Activated T-cell treated with anti-CD3 and anti-CD28 coated beads for 48 hours (primary cell): ENCODE results near the gene LAMC1.
A peak's percentile ranks its signal among the peaks of the same experiment; 100 is the strongest.

ENCODE experiments used
- DNase-seq: peaks from one replicate; pipeline ENCODE4 v3.0.0-alpha.2; 2020; ENCODE audit warnings: low read depth

The LAMC1 gene

DNA sequence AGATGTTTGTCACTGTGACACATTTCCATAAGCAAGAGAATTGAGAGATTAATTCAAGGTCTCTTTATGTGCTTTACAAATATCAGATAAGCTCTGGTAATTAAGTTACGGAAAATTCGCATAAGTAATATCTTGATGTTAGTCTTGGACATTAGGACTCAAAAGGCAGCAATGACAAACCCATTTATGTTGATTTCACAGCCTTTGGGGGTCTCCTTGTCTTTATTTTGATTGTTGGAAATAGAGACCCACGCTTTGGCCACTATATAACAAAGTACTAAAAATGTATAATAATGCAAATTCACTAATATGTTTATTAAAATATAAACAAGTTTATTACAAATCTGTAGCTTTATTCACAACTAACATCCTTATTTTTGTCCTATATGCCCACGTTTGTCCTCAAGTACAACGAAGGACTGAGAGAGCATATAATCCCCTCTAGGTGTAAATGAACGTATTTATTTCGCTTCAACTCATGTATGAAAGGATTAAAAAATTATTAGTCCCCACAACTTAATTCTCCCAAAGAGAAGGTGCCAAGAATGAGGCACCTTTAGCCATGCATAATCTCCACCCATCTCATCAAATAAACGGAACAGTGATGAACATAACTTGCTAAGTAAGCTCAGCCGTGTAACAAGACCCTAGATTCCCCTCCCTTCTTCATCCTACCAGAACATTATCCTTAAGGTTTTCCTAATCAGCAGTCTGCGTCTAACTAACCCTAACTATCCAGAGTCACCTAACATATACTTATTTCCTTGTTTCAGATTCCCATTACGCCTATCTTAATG is 1.6 kb upstream of the LAMC1 start:
- DNase-seq, result no peak

DNA sequence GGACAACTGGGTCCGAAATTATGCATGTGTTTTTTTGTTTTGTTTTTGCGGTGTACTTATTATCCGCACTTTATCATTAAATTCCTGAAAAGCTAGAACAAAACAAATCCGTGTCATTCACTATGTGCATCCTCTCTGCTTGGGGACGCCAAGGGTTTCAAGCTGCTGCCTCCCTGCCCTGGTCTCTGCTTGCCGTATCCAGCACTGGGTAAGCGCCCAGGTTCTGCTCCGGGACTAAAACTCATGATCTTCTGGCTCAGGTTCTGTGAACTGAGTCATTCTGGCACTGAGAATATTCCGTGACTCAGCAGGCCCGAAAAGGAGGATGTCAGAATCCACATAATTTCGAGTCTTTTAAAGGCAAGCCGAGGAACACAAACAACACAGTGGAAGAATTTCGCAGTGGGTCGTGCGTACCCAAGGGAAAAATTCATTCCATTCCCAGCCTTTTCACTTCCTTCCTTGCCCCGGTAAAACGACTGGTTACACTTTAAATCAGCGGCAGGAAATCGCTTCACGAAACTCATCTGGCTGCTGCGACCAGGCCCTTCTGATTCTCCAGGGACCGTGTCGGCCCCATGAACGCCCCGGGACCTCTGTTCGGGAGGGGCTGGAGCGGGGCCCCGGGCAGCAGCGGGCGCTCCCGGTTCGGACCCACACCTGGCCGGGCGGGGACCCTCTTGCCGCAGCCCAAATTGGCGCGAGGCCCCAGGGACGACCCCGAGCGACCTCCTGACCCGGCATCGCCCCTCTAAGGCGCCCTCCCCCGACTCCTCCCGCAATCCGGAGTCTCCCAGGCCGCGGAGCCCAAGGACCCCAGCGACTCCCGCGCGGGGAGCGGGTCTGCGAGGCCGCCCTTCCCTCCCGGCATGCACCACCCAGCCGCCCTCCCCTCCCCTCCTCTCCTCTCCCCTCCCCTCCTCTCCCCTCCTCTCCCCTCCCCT is 746 bp upstream of the LAMC1 start:
- DNase-seq, result peak; percentile 15

GRCh38 chr1:183023601-183024316 is 539 bp downstream of the LAMC1 start:
- DNase-seq, result peak; percentile 39

DNA sequence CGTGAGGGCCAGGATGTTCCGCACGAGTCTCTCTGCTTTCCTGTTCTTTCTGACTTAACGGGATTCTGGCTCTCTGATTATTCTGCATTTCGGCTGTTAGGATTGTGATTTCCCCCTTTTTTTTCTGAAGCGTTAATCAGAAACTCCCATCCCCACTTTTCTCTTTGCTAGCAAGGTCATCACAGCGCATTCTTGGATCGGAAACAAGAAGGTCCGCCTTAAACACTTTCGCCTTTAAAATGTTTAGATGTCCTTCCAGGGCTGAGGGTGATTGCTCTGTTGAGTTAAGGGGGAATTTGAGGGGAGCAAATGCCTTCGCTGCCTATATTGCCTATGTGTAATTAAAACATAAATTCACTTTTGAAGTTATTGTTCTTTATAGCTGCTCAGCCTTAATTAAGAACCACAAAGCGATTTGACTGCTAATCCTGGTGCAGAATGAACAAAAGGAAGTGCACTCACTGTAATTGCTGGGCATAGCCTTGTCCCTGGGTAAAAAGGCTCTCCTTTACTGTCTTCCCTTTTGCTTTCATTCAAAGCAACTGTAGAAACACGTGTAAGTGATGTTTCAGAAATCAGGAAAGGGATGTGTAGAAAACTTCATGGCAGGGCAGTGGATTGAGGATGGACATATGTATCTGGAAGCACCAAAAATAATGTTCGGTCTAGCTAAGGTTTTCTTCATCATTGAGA is 1.2 kb downstream of the LAMC1 start:
- no peak for DNase-seq

- DNase-seq, result no peak
These were observed 1.8 kb downstream of the LAMC1 start for GRCh38 chr1:183025010-183025337.

DNA sequence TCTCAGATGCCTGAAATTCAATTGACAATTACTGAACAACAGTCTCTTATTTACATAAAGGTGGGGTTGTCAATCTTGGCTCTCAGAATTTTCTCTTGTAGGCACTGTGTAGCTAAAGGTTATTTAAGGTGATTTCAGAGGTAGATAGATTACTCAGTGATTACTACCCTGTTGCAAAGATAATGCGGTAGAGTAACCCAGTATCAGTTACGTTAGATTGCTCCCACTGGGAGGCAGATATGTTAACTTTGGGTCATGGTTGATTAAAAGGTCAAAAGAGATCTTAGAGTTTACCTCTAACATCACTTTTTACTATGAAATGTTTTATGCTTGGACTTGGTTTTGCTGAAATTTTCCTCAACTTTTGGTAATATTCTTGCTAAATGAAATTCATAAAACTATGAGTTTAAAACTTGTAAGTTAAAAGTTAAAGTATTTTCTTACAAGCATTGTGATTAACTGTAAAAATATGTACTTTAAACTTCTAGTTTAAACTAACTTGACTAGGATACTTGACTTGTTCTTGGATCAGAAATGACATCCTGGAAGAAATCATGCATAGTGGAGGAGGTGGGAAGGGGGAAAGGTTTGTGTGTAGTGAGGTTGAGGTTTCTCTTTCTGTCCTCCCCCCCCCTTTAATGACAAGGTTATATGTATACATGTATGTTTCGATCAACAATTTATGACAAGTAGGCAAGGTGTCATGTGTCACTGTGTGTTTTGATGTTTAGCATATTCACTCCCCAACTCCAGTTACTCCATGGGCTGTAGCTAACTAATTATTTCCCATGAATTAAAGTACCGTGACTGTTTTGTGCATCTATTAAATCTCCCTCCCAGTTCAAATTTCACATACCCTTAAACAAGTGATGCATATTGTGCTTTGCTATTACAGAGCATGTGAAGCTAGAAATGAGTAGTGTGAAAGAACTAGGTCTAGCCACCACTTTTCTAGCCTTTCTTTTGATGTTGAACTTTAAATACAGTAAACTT is 2.9 kb downstream of the LAMC1 start:
- no peak for DNase-seq

GRCh38 chr1:183027031-183027430 is 3.8 kb downstream of the LAMC1 start:
- DNase-seq, result no peak

GRCh38 chr1:183027791-183028190 is 4.6 kb downstream of the LAMC1 start:
- no peak for DNase-seq

- DNase-seq, result no peak
These were observed 6.4 kb downstream of the LAMC1 start for GRCh38 chr1:183029591-183030000.

GRCh38 chr1:183030053-183030452 is 6.8 kb downstream of the LAMC1 start:
- no peak for DNase-seq

- no peak for DNase-seq
These were observed 9.1 kb downstream of the LAMC1 start for GRCh38 chr1:183032122-183032921.

GRCh38 chr1:183033205-183033604 is 10.0 kb downstream of the LAMC1 start:
- peak; percentile 1 for DNase-seq

DNA sequence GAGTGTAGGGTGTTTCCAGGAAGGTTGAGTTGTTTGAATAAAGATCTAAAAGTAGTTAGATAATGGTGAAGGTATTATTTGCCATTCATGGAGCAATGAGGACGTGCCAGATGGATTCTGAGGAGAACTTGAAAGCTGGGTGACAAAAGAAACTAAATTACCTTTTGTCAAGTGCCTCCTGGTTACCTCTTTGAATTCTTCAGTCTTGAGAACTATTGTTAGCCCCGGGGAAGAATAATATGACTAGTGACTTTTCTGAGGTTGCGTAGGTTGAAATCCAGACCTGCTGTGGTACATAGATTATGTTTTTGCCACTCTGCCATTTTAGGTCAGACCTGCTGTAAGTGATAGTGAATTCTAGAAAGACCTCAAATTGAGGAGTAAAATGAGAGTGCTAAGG is 11.5 kb downstream of the LAMC1 start:
- DNase-seq, result no peak

DNA sequence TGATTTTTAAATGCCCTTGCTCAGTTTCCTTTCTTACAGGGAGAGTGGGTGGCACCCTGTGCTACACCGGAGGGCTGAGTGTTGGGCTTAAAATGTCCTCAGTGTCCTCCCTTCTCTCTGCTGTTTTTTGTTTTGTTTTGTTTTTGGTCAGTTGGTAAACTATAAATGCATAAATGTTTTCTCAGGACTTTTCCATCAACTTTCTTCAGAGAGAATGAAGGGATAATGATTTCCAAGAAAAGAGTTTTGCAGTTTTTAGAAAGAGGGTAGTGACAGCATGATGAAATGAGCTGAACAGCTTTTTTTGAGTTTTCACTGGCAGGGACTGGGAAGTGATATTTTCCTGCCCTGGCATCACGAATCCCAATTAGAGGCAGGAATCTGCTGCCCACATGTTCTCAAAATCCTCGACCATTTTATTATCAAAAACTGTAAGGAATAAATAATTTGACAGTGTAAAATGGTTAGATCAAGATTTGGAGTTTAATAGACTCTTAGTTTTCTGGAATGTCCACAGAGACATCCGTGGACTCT is 15.2 kb downstream of the LAMC1 start:
- no peak for DNase-seq

GRCh38 chr1:183038913-183039312 is 15.7 kb downstream of the LAMC1 start:
- DNase-seq, result no peak

- DNase-seq, result no peak
These were observed 16.1 kb downstream of the LAMC1 start for GRCh38 chr1:183039330-183039729.

DNA sequence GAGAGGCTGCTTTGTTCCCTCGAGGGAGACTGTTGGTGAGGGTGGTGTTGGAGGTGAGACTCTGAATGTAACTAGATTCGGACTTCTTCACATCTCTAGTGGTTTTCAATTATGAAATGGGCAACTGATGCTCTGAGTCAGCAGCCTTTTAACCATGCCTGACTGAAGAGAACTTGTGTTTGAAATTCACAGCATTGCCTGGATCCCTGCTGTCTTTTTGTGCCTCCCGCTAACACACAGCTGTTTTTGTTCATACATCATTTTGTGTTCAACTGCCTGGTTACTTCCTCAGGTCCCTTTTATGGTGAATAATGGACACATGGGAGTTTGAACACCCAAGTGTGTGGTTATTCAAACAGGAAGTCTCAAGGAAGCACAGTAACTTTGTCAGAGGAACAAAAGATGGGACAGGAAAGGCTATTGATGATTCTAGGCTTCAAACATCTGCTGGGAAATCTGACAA is 16.8 kb downstream of the LAMC1 start:
- no peak for DNase-seq

DNA sequence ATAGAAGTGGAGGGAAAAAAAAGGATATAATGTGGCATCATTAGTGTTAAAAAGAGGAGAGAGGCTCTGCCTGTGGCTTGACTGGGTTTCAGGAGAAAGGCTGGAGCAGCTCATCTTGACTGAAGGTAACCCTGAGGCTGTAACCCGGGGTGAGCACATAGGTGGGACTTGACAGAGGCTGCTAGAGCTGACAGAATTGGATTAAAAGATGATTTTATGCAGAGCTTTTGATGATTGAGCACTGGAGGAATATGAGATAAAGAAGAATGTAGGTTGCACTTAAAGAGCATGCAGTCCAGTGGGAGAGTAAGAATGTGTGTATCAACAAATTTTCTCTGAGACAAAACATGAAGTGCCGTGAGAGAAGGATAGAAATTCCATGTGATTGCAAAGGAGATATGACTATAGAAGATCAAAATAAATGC is 17.3 kb downstream of the LAMC1 start:
- DNase-seq, result no peak

DNA sequence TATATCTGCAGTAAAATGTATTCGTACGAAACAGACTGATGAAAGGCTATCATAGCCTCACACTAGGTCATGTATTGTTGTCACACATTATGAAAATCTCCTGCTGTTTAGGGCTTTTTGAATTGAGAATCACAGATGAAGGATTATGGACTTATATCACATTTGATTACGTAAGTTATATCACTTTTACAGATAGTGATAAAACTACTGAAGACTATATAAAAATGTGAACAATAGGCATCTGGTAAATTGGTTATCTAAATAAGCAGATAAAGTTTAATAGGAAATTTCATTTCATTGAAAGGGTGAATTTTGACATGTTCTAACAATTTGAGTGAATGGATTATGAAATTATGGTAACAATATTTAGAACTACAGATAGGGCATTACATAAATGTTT is 20.0 kb downstream of the LAMC1 start:
- DNase-seq, result no peak
